ENCODE data around the gene PCYT1A.

GRCh38 chr3:196194542-196194915, 93.0 kb downstream of the PCYT1A start:
- TF ChIP-seq CTCF (IDR thresholded peaks at IDR 0.05) (no peak), POLR2AphosphoS5 (IDR thresholded peaks at IDR 0.05) (no peak), POLR2A (IDR thresholded peaks at IDR 0.05) (no peak)

Data from breast epithelium (tissue), 3 donors.